Activated CD4-positive, alpha-beta T cell treated with anti-CD3 and anti-CD28 coated beads, Interleukin-2, Interleukin-6, amounts not matched to agents 100 ng/mL and 50 ng/mL, durations not matched to agents 16 hours and 8 hours (primary cell): ENCODE data around the gene GLCCI1.
"Not testable (repeated sequence)": the region's sequence is repeated elsewhere in the genome, so short reads cannot be mapped to it uniquely, and the experiment has no call there.

Experiments
- DNase-seq: peaks from one replicate; pipeline ENCODE4 v3.0.0-alpha.2; 2020

GLCCI1 gene

DNA sequence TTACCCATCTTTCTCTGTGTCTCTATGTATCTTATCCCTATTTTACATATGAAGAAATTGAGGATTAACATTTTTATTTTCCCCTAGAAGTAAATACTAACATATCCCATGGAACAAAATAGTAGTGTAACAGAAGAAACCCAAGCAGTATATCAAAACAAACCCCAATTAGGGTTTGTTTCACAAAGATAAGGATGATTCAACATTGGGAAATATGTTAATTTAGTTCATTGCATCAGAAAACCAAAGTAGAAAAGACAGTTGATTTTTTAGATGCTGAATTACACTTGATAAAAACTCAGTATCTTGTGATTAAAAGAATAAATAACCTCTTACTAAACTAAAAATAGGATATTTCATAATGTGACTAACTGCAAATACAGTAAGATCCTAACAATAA lies 87.8 kb downstream of the GLCCI1 start:
- DNase-seq: no peak

DNA sequence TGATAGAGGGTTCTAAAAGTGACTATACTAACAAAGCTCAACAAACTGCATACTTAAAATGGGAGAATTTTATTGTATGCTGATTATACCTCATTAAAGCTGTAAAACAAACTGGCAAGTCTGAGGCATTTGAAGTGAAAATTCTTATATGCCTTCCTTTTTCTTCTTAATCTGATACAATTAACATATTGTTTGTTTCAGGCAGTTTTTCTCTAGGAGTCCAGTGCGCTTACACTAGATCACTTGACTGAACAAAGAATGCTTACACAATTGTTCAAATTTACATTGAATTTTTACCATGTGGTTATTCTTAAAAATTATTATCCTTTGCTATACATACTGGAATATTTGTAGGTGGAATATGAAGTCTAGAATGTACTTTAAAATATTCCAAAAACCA lies 89.0 kb downstream of the GLCCI1 start:
- DNase-seq: no peak

DNA sequence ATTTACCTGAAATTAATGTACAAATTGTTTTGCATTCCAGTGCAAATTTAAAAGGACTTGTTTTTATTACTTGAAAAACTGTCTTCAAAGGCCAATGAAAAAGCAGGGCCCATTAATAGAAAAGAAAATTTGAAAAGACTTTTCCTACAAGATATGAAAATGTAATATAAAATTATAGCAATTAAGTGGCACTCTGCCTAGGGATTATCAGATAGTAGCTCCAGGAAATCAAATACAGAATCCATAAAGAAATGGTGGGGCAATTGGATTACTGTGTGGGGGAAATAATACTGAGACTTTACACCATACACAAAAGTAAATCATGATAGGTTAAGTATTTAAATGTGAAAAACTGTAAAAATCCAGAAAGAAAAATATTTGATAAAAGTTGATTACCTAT lies 89.7 kb downstream of the GLCCI1 start:
- no peak for DNase-seq

DNA sequence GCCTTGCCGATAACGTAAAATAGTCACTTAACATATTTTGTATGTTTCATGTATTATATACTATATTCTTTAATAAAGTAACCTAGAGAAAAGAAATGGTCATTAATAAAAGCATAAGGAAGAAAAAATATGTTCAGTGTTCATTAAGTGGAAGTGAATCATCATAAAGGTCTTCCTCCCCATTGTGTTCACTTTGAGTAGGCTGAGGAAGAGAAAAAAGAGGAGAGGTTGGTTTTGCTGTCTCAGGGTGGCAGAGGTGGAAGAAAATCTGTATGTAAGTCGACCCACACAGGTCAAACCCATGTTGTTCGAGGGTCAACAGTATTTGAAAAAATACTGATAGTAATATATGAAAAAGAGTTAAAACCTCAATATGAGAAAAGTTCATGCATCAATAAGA lies 90.3 kb downstream of the GLCCI1 start:
- no peak for DNase-seq

DNA sequence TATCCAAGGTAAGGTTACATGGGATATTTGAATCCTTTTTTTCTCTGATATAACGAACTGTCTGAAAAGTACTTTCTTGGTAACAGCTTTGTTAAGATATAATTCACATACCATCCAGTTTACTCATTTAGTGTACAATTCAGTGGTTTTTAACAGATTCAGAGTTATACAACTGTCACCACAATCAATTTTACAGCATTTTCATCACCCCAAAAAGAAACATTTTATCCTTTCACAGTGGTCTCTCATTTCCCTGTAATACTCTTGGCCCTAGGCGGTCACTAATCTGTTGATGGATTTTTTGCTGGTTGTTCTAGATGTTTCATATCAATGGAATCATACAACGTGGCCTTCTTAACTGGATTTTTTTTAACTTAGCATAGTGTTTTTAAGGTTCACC lies 91.6 kb downstream of the GLCCI1 start:
- no peak for DNase-seq

DNA sequence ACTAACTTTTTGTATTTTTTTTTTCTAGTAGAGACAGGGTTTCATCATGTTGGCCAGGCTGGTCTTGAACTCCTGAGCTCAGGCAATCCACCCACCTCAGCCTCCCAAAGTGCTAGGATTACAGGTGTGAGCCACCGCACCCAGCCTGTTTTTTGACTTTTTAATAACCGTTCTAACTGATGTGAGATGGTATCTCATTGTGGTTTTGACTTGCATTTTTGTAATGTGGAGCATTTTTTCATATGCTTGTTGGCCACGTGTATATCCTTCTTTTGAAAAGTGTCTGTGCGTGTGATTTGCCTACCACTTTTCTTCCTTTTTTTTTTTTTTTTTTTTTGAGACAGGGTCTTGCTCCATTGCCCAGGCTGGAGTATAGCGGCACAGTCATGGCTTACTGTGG lies 94.7 kb downstream of the GLCCI1 start:
- DNase-seq: not testable (repeated sequence)

DNA sequence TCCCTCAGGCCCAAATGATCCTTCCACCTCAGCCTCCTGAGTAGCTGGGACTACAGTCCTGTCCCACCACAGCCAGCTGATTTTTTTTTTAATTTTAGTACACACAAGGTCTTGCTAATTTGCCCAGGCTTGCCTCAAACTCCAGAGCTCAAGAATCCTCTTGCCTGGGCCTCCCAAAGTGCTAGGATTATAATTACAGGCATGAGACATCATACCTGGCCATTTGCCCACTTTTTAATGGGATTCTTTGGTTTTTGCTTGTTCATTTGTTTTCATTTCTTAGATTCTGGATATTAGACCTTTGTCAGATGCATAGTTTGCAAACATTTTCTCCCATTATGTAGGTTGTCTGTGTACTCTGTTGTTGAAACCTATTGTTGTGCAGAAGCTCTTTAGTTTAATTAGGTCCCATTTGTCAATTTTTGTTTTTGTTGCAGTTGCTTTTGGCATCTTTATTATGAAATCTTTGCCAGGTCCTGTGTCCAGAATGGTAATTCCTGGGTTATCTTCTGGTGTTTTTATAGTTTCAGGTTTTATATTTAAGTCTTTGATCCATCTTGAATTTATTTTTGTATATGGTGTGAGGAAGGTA lies 95.2 kb downstream of the GLCCI1 start:
- DNase-seq: no peak

DNA sequence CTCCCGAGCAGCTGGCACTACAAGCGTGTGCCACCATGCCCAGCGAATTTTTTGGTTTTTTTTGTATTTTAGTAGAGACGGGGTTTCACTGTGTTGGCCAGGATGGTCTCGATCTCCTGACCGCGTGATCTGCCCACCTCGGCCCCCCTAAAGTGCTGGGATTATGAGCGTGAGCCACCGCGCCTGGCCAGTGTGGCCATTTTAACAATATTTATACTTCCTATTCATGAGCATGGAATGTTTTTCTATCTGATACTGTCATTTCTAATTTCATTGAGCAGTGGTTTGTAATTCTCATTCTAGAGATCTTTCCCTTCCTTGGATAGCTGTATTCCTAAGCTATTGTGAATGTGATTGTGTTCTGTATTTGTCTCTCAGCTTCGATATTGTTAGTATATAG lies 96.2 kb downstream of the GLCCI1 start:
- DNase-seq: no peak

DNA sequence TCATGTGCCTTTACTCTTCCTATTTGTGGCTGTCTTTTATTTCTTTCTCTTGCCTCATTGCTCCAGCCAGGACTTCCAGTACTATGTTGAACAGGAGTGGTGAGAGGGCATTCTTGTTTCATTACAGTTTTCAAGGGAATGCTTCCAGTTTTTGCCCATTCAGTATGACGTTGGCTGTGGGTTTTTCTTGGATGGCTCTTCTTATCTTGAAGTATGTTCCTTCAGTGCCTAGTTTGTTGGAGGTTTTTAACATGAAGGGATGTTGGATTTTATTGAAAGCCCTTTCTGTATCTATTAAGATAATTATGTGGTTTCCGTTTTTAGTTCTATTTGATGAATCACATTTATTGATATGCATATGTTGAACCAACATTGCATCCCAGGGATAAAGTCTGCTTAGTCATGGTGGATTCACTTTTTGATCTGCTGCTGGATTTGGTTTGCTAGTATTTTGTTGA lies 96.8 kb downstream of the GLCCI1 start:
- no peak for DNase-seq

DNA sequence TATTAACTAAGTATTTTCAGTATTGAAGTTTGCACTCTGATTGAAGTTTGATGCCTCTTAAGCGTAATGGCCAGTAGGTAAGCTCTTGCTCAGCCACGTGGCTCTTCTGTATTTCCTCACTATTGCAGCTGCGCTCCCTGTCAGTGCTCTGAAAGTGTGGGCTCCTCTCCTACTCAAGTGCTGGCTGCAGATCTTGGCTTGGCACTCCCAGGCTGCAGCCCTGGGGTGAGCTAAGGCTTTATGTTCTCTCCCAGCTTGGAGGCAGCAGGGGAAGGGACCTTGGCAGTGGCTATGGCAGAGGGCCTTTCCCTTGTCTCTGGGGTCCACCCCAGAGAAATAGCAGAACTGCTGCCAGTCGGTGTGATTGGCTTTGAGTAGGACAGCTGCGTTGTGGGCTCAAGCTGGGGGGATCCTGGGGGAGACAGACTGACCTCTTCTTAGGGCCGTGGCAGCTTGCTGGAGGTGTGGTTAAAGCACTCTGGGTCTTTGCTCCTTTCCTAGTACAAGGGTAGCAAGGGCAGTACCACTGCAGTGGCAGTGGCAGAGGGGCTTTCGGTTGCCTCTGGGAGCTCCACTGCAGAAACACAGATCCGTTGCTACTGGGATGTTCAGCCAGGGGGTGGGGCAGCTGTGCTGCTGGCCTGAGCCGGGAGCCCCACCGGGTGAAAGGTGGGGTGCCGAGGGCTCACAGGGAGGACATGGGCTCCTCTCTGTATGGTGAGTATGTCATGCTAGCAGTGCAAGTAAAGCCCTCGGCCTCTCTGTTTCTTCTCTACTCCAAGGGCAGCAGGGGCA lies 100.5 kb downstream of the GLCCI1 start:
- no peak for DNase-seq

DNA sequence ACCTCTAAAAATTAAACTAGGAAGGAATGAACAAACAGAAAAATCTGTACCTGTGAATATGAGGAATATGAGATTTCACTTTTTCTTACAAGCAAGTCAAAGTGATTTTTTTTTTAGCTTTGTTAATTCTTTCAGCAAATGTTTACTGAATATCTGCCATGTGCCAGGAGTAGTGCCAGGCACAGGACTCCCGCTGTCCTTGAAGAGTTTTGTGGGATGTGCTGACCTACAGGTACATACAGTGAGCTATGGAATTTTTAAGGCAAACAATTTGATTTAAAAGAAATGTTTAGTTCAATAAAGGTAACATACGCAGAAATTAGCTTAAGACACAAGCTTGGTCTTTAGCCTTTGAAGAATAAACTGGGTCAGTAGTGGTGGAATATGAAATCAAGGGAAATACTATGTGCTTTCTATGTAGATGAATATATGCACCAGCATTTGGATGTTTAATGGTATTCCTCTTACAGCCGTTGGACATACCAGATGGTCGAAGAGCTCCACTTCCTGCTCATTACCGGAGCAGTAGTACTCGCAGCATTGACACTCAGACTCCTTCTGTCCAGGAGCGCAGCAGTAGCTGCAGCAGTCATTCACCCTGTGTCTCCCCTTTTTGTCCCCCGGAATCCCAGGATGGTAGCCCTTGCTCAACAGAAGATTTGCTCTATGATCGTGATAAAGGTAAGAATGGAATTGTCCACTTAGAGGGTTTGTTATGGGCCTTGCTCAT lies 102.0 kb downstream of the GLCCI1 start:
- DNase-seq: no peak

DNA sequence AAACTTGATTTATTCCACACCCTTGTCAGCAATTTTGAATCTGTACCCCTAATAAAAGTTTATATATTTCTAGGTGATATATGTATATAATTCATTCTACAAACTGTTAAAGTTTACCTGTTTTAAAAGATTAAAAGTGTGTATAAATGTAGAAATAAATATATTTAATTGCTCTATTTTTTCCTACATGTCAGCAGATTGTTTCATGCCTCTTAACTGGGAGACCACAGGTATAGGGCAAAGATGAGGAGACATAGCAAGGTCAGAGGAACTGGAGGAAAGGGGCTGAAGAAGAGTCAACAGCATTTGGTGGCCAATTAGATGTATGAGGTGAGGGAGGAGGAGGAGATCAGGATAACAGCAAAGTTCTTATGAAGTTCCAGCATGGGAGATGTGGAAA lies 109.8 kb downstream of the GLCCI1 start:
- no peak for DNase-seq

DNA sequence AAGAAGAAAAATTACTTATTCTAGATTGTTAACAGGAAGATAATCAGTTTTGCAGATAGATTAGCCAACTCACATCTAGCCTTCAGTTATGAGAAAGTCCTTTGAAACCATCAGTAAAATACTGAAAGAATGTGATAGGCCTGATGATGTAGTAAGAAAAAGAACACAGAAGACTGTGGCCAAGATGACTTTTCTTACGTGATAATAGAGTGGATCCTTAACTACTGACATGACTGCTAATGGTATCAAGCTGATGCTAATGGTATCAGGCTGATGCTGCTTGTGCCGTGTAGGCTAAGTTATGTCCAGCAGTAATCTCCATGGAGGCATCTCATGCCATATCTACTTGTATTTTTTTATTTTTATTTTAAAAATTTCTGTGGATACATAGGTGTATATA lies 114.2 kb downstream of the GLCCI1 start:
- DNase-seq: no peak

DNA sequence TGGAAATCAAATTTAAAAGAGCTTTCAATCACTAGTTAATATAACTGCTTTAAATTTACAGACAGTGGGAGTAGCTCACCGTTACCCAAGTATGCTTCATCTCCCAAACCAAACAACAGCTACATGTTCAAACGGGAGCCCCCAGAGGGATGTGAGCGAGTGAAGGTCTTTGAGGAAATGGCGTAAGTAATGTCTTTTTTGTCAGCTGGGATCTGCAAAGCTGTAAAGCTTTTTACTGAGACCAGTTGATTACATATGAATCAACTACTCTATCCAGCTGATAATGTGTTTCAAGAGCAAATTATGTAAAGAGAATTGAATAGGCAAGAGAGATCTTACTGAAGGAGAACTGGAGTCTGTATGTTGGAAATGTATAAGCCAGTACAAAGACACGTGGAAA lies 116.2 kb downstream of the GLCCI1 start:
- DNase-seq: no peak

DNA sequence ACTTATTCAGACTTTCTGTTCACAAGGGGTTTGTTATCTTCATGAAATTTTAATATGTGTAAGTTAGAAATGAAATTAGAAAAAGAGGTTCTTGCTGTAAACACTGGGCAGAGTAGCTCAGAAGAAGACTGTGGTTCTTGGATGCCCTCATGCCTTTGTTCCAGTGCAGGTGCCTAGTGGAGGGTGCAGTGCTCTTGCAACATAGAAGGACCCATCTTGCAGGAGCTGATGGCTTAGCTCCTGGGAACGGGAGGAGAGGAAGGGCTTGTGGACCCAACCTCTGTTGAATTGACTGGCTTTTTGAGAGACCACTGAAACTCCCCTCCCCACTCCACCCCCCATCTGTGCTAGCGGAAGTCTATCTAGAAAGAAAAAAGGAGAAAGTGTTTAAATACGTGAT lies 116.8 kb downstream of the GLCCI1 start:
- DNase-seq: no peak

DNA sequence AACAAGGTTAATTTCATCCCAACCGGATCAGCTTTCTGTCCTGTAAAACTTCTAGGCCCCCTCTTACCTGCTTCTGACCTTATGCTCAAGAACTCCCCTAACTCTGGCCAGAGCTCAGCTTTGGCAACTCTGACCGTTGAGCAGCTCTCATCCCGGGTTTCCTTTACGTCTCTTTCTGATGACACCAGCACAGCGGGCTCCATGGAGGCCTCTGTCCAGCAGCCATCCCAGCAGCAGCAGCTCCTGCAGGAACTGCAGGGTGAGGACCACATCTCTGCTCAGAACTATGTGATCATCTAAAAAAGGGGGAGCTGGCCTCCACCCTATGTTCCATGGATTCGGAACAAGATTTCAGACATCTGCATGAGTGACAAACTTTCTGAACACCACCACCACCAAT lies 117.6 kb downstream of the GLCCI1 start:
- no peak for DNase-seq

DNA sequence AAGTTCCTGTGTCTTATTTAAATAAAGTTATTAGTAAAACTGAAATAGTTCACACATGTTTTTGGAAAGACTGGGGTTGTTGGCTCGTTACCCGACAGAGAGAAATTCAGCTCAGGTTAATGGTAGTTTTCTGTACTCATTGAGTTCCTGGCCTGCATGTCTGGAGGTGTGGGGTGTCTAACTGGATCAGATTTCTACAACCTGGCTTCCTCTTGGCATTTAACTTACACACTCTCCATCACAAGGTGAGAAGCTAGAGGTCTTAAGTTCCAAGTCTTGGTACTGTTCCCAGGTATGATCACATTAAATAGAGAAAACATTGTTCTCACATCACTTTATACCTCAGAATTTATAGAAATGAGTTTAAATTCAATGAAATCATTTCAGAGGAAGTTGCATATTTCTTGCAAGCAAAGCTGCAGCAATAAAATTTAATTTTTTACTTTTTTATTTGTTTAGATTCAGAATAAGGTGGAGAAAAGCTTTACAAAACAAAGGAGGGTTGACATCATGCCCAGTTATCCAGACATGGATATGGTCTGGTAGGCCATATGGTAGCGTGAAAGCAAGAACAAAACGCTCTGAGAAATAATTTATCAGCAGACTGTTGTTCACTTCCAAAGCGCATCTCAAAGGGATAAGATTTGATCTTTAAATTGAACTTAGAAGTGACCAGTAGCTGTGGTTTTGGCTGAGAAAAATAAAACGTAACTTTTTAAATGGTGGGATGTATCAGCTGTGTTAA lies 120.6 kb downstream of the GLCCI1 start:
- DNase-seq: no peak

DNA sequence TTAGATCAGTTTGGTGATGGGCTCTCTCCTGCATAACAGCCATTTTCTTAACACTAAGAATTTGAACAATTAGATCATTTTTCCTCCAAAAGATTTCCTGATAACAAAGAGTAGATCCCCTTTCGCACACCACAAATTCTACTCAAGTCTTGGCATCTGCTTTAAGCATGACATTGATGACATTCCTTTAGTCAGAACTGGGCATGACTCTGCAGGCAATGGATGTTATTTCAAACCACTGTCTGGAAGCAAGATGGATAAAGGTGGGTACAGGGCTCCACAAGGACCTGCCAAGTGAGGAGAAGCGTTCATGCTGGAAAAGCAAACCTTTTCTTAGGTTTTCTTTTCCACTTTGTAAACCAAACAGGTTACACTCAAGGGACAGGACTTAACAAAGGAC lies 123.5 kb downstream of the GLCCI1 start:
- no peak for DNase-seq

DNA sequence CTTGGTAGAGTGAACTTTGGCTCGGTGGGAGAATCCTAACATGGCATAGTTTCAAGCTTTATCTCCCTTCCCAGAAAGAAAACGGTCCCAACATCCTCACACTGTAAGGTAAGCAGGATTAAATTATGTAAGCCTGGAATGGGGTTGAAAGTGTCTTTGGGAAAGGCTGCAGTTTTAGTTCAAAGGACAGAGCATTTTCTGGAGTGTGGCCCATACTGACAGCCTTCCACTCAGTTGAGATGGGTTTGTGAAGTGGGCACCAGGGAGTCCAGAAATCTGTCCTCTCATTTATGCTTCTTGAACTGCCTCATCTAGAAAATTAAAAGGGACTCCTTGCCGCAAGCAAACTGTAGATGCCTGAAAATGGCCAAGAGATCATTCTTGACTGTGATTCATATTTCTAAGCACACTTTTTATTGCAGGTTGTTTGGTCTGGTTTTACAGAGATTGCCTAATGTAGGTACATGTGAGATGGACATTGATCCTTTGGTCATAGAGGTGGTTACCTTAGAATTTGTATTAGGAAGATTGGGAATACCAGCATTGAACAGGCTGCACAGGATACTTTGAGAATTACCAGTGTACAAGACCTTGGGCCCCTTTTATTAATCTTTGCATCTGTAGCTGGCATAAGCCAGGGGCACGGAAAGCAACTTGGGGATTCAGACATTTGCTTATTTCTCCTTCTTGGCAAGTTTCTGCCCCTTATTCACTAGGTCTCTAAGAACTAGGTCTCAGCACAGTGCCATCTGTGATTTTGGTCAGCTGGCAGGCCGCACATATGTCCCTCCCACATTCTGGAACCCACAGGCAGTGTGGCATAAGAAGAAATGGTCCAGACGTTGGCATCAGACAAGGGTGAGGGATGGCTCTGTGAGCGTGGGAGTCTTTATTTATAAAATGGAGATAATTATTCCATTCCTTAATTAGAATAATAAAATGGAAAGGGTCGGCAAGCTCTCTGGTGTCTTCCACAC lies 125.9 kb downstream of the GLCCI1 start:
- no peak for DNase-seq

DNA sequence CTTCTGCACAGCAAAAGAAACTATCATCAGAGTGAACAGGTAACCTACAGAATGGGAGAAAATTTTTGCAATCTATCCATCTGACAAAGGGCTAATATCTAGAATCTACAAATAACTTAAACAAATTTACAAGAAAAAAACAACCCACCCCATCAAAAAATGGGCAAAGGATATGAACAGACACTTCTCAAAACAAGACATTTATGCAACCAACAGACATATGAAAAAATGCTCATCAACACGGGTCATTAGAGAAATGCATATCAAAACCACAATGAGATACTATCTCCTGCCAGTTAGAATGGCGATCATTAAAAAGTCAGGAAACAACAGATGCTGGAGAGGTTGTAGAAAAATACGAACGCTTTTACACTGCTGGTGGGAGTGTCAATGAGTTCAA lies 132.7 kb downstream of the GLCCI1 start:
- not testable (repeated sequence) for DNase-seq

DNA sequence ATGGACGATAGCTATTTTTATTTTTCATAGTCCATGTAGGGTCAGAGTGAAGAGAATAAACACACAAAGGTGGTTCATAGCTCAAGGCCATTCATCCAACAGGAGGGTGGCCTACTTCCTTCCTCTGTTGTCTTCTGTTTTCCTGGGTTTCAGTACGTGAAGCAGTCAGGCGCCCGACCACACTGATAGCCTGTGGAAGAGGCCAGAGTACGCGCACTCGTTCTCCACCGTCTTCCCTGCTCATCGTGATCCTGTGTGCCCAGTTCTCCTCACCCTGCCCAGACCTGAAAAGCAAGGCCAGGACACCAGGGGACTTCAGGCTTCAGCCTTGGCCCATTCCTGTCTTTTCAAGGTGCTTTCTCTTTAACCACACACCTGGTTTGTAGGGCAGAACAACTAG lies 134.7 kb downstream of the GLCCI1 start:
- no peak for DNase-seq

DNA sequence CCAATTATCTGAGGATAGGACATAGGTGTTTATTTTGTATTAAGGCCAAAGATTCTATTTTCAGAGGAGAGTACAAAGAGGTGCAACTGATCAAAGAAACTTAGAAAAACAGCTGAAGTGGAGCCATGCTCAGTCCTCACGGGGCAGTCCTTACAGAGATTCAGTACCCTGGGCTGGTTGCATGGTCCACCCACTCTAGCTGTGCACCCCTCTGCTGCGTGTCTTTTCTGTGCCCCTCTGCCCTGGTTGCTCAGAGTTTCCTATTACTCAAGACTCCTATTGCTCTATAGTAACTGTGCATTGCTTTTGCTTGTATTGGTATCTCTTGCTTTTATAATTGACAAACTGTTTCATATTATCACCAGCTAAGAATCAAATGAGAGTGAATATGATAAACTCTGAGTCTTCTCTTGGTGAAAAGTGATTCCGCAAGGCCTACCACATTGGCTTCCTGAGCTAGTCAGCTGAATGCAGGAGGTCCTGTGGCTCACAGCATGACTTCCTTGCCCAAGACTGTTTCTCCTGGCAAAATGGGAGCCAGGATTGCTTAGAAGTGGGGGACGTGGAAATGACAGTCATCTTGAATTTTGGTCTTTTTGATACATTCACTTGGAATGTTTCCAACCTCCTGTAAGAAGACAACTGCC lies 137.0 kb downstream of the GLCCI1 start:
- DNase-seq: no peak
